ENCODE results near the gene MAD1L1. TPM values are rescaled to one million over a fixed set of nuclear protein-coding genes. Genes with fewer than 3 reads are reported as not detected.
"Not testable (repeated sequence)": the region's sequence is repeated elsewhere in the genome, so short reads cannot be mapped to it uniquely, and the experiment has no call there.

The MAD1L1 gene
- total RNA-seq, 1 donor from 2014 or later: 17.9 TPM

DNA sequence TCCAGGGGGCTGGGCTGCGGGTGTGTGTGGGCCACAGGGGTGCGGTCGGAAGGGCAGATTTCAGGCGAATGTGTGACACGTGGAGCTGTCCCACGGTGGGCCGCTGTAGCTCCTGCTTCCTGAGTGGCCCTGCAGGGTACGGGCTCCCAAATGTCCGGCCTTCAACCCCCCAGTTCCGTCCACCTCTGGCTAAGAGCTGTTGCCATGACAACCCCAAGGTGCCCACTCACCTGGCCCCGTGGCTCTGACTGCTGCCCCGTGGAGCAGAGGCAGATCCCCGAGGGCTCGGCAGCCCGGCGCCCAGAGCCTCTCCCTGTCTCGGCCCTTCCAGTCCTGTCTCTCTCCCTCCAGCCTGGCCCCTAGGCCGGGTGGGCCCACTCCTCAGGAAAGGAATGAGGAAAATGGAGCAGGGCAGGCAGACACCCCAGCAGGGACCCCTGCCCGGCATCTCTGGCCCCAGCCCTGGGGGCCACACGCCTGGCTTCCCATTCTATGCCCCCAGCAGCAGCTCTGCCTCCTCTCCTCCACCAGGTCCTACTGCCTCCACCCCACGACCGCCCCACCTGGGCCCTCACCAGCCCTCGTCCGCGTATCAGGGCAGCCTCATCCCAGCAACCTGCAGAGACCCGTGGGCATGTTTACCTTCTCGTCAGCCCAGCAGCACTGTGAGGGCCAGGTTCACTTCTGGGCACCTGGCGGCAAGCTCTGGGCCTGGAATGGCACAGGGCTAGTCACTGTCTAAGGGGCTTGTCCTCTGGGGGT lies 347.1 kb downstream of the MAD1L1 start:
- ATAC-seq (ENCODE audit: poor library complexity): peak; percentile 15
- intact Hi-C loops (cut with DNase I): no loop called here
- DNase-seq: no peak

DNA sequence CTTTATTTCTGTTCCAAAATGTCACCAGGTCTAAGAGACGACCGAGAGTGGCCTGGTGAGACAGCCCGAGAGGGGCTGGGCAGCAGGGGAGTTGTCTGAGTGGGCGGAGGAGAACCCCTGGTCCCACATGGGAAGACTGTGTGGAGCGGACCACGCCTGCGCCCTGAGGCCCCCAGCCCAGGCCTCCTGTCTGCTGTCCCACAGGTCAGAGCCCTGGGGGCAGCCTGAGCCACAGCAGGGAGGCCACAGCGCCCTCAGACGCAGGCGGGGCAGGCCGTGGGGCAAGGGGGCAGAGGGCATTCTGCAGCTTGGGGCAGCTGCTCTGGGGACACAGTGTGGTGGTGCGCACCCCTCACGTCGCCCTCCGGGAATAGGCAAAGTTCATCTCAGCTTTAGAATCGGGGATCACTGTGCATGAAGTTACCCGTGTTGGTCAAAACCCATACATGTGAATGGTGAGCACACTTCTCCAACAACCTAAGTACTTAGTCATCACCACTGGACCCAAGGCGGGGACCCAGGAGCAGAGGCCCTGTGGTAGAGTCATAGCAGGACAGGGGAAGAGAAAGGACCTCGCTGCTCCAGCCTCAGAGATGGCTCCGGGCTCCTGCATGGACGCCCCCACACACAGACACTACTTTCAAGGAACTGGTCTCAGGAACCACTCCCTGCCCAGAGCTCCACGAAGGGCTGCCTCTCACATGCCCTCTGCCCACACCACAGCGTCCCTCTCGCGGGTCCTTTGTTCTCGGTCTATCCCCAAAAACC lies 348.0 kb downstream of the MAD1L1 start:
- ATAC-seq (ENCODE audit: poor library complexity) (no peak), DNase-seq (no peak)
- intact Hi-C loops (cut with DNase I): no loop called here

DNA sequence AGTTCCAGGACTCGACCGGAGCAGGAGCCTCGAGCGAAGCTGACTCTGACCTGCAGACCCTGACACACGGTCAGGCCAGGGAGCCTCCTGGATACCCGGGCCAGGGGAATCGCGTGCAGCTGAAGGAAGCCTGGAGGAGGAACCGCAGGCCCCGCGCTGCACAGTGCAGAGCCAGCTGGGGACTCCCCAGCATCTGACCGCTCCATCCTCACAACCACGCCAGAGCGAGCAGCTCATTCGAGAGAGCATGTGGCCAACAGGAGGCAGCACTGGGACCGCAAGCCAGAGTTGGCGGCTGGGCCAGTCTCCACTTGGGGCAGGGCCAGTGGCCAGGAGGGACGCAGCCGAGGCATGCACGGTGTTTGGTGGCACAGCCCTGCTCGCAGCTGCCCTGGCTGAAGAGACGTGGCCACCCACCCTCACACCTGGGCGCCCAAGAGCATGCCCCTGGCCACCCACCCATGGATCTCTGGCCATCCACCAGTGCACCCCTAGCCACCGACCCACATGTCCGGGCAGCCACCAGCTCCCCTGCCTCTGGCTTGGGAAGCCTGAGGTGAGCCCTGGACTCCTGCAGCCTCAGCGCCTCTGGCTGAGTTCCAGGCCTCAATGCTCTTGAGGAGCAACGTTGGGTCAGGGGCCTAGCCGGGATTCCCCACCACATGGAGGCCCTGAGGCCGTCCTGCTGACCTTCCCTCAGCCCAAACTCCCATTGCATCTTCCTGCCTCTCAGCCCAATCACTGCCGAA lies 348.7 kb downstream of the MAD1L1 start:
- intact Hi-C loops (cut with DNase I): no loop called here
- ATAC-seq (ENCODE audit: poor library complexity) (no peak), DNase-seq (no peak)

DNA sequence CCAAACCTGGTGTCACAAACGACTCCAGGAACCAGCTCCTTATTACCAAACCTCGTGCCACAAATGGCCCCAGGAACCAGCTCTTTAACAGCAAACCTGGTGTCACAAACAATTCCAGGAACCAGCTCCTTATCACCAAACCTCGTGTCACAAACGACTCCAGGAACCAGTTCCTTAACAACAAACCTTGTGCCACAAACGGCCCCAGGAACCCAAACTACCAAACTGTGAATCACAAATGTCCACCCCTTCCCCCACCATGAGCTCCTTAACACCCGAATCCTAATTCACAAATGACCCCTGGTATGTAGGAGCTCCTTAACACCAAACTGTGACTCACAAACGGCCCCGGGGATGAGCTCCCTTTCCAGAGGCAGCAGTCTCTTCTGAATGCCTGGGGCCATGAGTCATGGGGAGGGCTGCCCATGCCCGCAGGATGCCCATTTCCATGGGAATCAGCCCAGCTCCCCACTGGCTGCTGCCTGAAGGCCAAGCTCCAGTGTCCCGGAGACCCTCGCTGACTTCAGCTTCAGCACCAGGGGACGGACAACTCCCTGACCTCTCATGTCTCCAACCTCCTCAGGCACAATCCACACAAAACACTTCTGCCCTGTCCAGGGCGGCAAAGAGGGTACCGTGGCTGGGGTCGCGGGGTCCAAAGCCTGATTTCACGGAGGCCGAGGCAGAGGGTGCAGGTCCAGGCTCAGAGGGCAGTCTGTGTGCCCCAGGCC lies 349.5 kb downstream of the MAD1L1 start:
- no peak for ATAC-seq (ENCODE audit: poor library complexity)
- no peak for DNase-seq
- intact Hi-C loops (cut with DNase I): no loop called here

DNA sequence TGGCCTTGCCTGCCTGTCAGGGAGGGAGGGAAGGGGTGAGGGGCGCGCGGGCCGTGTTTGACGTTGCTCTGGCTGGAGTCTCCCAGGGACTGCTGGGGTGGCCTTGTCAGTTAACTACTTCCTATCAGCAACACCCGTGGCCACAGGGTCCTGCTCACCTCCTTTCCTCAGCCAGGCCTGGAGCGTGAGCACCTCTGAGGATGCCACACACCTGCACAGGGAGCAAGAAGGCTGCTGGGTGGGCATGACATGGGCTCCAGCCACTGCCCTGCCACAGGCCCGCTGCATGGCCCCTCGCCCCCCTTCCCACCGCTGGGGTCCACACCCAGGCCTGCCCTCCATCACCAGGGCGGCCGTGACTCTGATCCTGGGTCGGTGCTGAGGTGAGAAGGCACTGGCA lies 350.3 kb downstream of the MAD1L1 start:
- intact Hi-C loops (cut with DNase I): no loop called here
- DNase-seq (no peak), ATAC-seq (ENCODE audit: poor library complexity) (no peak)

DNA sequence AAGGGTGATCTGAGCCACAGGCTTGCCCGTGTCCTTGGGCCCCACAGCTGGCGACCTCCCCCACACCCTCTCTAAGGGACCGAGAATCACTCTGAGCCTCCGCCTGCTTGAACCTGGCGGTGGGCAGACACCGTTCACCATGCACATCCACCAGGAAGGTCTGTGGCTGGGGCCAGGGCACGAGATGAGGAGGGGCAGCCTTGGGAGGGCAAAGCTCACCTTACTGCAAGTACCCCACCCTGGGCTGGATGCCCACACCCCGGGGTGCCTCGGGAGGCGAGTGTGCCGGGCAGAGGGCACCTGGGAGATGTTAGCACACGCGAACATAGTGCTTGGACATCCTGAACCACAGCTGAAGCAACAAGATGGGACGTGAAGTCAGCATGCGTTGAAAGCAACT lies 350.8 kb downstream of the MAD1L1 start:
- intact Hi-C loops (cut with DNase I): no loop called here
- DNase-seq (no peak), ATAC-seq (ENCODE audit: poor library complexity) (no peak)

DNA sequence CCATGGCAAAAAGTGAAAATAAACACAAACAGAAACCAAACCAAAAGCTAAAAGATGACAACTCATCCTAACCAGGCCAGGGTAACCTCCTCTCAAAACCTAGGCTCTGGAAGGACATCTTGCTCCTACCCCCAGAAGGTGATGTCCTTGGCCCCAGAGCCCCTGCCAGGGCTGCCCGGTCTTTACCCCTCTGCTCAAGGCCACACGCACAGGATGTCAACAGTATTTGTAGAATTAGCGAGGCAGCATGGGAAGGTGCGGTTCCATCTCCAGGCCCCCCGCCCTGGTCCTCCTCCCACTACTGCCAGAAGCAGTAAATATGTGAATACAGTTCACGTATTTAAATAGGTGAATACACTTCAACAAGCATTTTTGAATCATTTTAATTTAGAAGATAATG lies 356.1 kb downstream of the MAD1L1 start:
- intact Hi-C loops (cut with DNase I); DNase-seq; ATAC-seq (ENCODE audit: poor library complexity): not testable (repeated sequence)

DNA sequence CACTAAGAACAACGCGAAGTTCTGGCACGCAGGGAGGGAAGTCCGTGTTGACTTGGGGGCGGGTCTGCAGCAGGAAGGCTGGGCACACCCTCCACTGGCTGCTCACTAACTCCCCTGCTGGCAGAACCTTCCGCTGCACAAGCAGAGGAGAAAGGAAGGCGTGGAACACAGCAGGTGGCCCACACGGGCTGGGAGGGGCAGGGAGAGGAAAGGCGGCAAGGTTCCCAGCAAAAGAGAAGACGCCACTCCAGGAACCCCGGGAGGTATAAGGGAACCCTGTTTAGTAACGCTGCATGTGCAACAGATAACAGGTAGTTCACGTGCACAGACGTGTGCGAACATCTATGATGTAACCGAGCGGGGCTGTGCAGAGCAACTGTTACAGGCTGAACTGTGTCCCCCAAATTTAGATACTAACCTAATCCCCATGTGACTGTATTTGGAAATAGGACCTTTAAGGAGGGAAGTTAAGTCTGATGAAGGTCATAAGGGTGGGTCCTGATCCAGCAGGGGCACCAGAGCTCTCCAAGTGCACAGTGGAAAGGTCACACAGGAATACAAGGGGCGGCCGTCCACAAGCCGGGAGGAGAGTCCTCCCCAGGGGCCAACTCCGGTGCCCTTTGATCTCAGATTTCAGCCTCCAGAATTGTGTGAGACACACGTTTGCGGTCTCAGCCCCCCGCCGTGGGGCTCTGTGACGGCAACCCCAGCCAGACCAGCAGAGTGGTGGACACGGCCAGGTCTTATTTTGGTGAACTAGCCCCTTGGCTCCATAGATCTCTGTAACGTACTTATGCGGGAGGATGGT lies 357.1 kb downstream of the MAD1L1 start:
- intact Hi-C loops (cut with DNase I); DNase-seq: not testable (repeated sequence)
- ATAC-seq (ENCODE audit: poor library complexity): peak; percentile 87

DNA sequence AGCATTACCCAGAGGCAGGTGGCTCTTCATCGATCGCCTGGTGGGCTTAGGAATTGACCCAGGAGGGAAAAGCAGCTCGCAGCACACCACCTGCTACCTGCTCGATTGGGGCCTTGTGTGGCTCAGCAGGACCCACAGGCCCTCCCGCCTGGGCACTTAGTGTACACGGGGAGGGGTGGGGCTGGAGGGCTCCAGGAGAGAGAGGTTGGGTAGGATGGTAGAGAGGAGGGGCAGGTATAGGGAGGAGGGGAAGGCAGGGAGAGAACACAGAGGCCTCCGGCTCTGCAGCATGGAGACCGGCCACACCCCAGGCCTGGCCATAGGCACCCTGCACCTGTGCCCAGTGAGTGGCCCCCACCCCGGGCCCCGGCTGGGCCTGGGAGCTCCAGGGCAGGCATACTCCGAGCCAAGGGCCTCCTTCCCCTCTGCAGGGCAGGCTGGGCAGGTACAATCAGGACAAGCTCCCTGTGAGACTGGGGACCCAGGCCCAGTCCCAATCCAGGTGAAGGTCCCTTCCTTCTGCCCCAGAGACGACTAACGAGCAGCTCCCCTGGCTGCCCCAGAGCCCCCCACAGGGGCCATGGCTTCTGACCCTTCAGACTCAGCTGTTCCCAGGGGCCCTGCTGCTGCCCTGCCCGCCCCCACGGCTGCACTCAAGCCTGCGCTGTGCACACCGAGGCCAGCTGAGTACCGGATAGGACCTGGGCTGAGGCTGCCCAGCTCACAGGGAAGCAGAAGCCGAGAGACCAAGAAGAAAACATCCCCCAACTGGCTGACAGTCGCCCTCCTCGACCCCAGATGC lies 358.0 kb downstream of the MAD1L1 start:
- intact Hi-C loops (cut with DNase I); DNase-seq: not testable (repeated sequence)
- ATAC-seq (ENCODE audit: poor library complexity): peak; percentile 26

DNA sequence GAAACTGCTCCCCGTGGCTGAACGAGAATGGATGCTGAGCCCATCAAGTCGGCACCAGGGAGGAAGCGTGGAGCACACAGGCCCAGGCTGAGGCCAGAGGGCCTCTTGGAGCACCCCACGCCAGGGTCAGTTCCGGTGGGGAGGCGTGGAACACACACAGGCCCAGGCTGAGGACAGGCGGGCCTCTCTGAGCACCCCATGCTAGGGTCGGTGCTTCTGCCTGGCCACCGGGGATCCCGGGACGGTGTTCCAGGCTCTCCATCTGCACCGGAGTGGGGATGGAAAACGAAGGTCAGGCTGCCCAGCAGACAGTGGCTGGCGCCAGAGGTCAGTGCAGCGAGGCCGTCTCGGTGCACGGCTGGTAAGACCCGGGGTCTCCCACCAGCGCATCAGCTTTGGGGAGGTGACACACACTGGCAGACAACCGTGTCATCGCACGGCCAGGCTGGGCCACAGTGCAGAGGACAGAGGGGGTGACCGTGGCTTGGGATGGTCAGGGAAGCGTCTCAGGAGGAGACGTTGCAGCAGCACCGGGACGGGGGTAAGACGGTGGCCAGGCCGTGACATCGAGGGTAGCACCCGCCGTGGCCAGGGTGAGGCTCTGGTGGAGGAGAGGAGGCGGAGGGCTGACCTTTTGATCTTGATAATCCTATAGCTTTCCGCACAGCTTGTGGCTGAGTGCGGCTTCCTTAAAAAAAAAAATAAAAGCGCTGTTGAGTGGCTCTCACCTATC lies 358.7 kb downstream of the MAD1L1 start:
- DNase-seq: no peak
- ATAC-seq (ENCODE audit: poor library complexity): no peak
- intact Hi-C loops (cut with DNase I): no loop called here

DNA sequence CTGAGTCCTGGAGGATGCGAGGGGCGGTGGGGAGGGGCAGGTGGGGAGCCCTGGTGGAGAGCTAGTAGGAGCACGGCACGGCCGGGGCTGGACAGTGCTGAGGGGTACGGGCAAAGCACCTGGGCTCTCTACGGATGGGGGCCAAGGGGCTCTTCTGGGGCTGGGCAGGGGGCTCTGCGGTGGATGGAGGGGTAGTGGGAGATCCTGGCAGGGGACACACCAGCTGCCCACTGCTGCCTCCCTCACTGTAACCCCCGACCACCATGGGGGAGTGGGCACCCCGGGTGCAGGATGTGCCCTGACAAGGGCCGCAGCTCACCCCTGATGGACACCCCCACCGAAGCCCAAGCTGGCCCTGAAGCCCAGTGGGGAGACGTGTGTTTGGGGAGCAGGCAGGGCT lies 359.3 kb downstream of the MAD1L1 start:
- intact Hi-C loops (cut with DNase I): no loop called here
- DNase-seq (no peak), ATAC-seq (ENCODE audit: poor library complexity) (no peak)

DNA sequence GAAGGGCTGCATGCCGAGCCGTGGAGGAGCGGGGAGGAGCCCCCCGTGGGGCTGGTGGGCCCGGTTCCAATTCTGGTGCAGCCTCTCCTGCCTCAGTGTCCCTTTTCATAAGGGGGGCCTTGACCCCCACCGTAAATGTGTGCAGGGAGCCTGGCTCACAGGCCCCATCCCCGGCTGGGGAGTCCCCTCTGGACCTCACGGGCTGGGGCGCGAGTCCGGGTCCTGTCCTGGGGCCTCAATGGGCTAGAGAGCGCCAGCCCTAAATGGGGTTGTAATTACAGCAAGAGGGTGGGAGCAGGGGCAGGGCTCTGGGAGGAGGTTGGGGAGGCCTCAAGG lies 359.7 kb downstream of the MAD1L1 start:
- ATAC-seq (ENCODE audit: poor library complexity) (no peak), DNase-seq (no peak)
- intact Hi-C loops (cut with DNase I): no loop called here

DNA sequence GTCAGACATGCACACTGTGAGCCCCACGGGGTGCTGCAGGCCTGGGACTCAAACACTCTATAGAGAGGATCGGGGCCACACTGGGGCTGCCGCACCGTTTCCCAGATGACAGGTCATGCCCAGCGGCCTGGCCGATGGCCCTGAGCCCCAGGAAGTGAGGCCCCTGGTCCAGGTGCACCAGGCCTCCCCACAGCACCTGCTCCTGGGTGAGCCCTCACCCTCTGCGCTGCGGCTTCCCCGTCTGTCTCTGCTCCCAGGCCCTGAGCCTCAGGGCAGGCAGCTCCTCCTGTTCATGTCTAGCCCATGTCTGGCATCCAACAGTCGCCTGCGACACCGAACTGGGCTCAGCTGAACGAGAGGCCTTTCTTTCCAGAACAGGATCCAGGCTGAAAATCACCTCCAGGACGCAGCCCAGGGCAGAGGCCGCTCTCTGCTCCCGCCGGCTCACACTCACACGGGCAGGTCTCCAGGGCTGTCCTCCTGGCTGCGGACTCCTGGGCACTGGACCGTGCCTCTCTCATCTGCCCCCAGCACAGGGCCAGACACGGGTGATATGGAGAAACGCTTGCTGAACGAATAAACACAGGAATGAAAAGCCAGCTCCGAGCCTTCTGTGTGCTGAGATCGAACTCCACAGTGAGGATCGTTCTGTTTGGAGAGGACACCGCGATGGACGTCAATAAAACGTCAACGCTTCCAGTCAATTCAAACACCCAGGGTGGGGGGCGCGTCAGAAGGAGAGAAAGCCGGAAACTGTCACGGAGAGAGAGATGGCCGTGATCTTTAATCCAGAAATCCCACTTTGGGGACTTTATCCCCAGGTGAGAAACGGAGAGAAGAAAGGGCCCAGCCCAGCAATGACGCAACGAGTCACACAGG lies 360.3 kb downstream of the MAD1L1 start:
- ATAC-seq (ENCODE audit: poor library complexity): no peak
- intact Hi-C loops (cut with DNase I): no loop called here
- DNase-seq: no peak

DNA sequence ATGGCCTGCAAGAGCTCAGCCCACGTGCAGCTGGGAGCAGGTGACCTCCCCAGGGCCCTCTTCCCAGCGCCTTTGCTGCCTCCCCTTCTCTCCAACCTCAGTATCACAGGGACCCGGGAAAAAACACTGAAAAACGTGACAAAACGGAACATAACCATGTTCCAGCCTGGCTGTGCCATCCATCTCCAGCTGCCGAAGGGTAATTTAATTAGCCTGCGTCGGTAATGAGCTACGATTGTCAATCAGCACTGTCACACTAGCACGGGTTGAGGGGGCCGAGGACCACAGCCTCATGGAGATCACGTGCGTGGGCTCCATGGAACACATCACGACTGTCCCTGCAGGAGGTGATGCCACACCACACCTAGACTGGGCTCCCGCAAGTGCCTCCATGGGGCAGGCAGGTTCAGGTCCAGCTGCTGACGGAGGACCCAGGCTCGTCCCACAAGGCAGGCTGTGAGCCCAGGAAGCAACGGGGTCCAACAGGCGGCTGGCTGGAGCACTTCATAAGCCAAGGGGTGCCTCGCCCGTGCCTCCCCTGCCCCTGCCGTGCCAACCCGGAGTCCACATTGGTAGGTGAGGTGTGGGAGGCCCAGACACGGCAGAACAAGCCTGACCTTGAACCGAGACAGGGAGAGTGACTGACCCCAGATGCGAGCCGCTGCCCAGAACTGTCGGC lies 363.2 kb downstream of the MAD1L1 start:
- intact Hi-C loops (cut with DNase I): no loop called here
- ATAC-seq (ENCODE audit: poor library complexity): no peak
- no peak for DNase-seq

DNA sequence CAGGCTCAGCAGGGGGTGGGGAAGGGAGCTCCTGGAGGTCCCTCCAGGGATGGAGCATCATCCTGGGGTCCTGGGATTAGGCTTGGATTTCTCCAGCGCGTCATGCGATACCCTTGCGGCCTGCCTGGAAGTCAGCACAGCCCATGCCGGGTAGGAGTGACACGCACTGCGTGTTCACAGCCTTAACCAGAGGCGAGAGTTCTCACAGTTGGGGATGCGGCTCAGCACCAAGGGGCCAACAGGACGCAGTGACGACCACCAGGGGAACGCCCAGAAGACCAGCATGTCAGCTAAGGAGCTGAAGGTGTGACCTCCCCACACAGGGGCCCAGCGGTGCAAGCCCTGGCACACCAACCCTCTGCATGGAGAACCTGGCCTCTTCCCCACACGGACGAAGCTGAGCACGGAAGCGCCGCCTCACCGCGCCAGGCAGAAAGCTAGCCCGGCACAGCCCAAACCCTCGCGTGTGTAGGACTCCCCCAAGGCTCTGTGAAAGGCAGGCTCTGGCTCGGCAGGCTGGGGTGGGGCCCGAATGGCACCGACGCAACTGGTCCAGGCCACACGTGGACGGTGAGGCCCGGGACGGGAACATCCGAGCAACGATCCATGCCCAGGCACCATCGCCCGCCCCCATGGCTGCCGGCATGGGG lies 364.1 kb downstream of the MAD1L1 start:
- no peak for DNase-seq
- no peak for ATAC-seq (ENCODE audit: poor library complexity)
- intact Hi-C loops (cut with DNase I): no loop called here
